ENCODE measurements around the gene HSDL1.

The HSDL1 gene

GRCh38 chr16:84081446-84081989 lies 63.5 kb downstream of the HSDL1 start:
- DNase-seq (ENCODE audit: low read depth) = no peak

- no peak for DNase-seq (ENCODE audit: low read depth)
Observed at GRCh38 chr16:84080813-84081212, 64.2 kb downstream of the HSDL1 start.

- no peak for DNase-seq (ENCODE audit: low read depth)
Observed at GRCh38 chr16:84080378-84080777, 64.6 kb downstream of the HSDL1 start.

- DNase-seq (ENCODE audit: low read depth) = no peak
Observed at GRCh38 chr16:84079664-84080063, 65.3 kb downstream of the HSDL1 start.

GRCh38 chr16:84075376-84075775 lies 69.6 kb downstream of the HSDL1 start:
- no peak for DNase-seq (ENCODE audit: low read depth)

GRCh38 chr16:84074721-84075120 lies 70.3 kb downstream of the HSDL1 start:
- no peak for DNase-seq (ENCODE audit: low read depth)
